Left ventricle myocardium inferior (tissue), 1 donor: Measurements from ENCODE around the gene HOXA6. TPM values are rescaled to one million over a fixed set of nuclear protein-coding genes. Genes with fewer than 3 reads are reported as not detected.
A peak's percentile ranks its signal among the peaks of the same experiment; 100 is the strongest.

ENCODE experiments used
- DNase-seq: peaks from one replicate; pipeline ENCODE4 v3.0.0-alpha.2; 2020
- H3K27ac ChIP-seq: fragments of 200-600 bp; replicated peaks from 2 replicates; pipeline ENCODE4 v1.8.0; 2021
- H3K27me3 ChIP-seq: fragments of 200-600 bp; 2 replicates; pipeline ENCODE4 v1.8.0; 2021; ENCODE audit warnings: low read depth
- H3K36me3 ChIP-seq: fragments of 200-600 bp; 2 replicates; pipeline ENCODE4 v1.8.0; 2021
- H3K4me1 ChIP-seq: fragments of 200-600 bp; 2 replicates; pipeline ENCODE4 v1.8.0; 2021
- H3K4me3 ChIP-seq: fragments of 200-600 bp; 2 replicates; pipeline ENCODE4 v1.8.0; 2021; ENCODE audit warnings: mild to moderate bottlenecking, moderate library complexity
- H3K9me3 ChIP-seq: fragments of 200-600 bp; replicated peaks from 2 replicates; pipeline ENCODE4 v1.8.0; 2021
- CTCF ChIP-seq: fragments of 200-600 bp; IDR thresholded peaks from 2 replicates; pipeline ENCODE4 v1.8.0; 2021; ENCODE audit warnings: antibody characterized with exemption, mild to moderate bottlenecking, borderline replicate concordance
- intact Hi-C: fragments of 100-400 bp; cut with micrococcal nuclease; formaldehyde crosslinking; loops from one replicate; pipeline ENCODE4 v1.11.0; 2022
- total RNA-seq: library from RNA; stranded (reverse); fragmentation: NEBNext Ultra II Directional; extraction: Animal tissue kit (Norgen Biotek cat#: 25700); gene quantifications from one replicate; pipeline ENCODE4 v1.2.1, GENCODE V29; 2021
- donor health status: DM: no; HTN: yes; CAD: no; lungs with severe emphysema.

HOXA6 gene
- total RNA-seq, 1 donor from 2014 or later: not detected

- no peak for DNase-seq
- intact Hi-C loops: no loop called here
Observed at GRCh38 chr7:27115221-27116026, 32.1 kb downstream of the HOXA6 start.

GRCh38 chr7:27114881-27115220, 32.7 kb downstream of the HOXA6 start:
- Histone ChIP-seq H3K4me1 (peaks cover 33% of the 10 kb centered on the region), H3K27ac (peak overlapping the region; percentile 63), H3K9me3 (no peaks in the 10 kb centered on the region), H3K4me3 (peak overlapping the region; percentile 51), H3K36me3 (no peaks in the 10 kb centered on the region), H3K27me3 (peaks cover 98% of the 10 kb centered on the region)
- intact Hi-C loops: no loop called here
- TF ChIP-seq CTCF: no peak
- no peak for DNase-seq

More at GRCh38 chr7:27115221-27116026, 32.1 kb downstream of the HOXA6 start:
- TF ChIP-seq CTCF: no peak
- H3K27me3 ChIP-seq: peaks cover 98% of the 10 kb centered on the region
- H3K4me3 ChIP-seq: peak overlapping the region; percentile 51
- H3K27ac ChIP-seq: peak overlapping the region; percentile 63
- H3K36me3 ChIP-seq: no peaks in the 10 kb centered on the region
- no peaks in the 10 kb centered on the region for H3K9me3 ChIP-seq
- peaks cover 31% of the 10 kb centered on the region for H3K4me1 ChIP-seq

GRCh38 chr7:27113991-27114769, 33.4 kb downstream of the HOXA6 start:
- no peak for DNase-seq
- H3K4me3 ChIP-seq: peak overlapping the region; percentile 56
- no peaks in the 10 kb centered on the region for H3K9me3 ChIP-seq
- peak overlapping the region; percentile 58 for H3K27ac ChIP-seq
- peaks cover 33% of the 10 kb centered on the region for H3K4me1 ChIP-seq
- intact Hi-C loops: no loop called here
- no peaks in the 10 kb centered on the region for H3K36me3 ChIP-seq
- no peak for TF ChIP-seq CTCF
- H3K27me3 ChIP-seq: peaks cover 98% of the 10 kb centered on the region

DNA sequence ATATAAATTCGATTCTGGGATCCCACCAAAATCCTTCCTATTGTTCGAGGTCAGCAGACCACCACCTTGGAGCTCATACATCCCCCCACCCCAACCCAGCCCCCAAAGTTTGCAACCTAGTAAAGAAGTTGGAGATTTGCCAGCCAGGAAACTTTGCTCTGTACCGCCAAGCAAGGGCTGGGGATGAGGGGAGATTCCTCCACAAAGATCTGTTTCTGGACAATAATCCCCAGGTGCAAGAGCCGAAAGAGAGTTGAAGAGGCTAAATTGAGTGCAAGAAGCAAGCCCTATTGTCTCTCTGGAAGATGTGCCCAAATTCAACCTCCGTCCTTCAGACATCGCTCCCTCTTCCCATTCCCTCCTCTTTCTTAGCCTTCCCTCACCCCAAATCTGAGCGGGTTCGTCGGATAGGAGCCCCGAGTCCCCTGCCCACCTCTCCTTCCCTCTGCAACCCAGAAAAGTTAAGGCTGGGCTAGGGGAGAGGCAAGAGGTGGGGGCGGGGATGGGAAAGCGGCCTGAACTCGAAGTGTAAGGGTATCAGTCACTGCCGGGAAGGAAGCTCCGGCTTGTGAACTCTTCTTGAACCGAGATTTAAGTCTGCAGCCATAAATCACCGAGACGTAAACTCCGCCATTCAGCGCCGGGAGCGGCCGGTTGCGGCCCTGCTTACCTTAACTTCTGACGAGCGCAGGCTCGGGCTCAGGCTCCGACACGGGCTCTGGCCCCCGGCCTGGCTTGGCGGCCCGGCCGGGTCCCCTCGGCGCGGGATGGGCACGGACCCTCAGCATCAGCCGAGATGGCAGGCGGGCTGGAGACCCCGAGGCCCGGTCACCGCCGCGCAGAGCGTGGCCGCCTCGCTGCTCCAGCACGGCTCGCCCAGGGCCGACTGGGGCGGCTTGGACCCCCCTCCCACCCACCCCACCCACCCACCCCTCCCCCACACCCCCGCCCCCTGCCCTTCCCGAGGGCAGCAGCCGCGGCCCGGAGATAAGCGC, 34.3 kb downstream of the HOXA6 start:
- Histone ChIP-seq H3K27ac (peak overlapping the region; percentile 58), H3K4me1 (peaks cover 36% of the 10 kb centered on the region), H3K36me3 (no peaks in the 10 kb centered on the region), H3K27me3 (peaks cover 98% of the 10 kb centered on the region), H3K9me3 (no peaks in the 10 kb centered on the region), H3K4me3 (peak overlapping the region; percentile 56)
- DNase-seq: no peak
- intact Hi-C loops: no loop called here
- no peak for TF ChIP-seq CTCF

- no peak for TF ChIP-seq CTCF
- H3K4me3 ChIP-seq: peak overlapping the region; percentile 56
- H3K27ac ChIP-seq: peak overlapping the region; percentile 58
- no peak for DNase-seq
- H3K9me3 ChIP-seq: no peaks in the 10 kb centered on the region
- peaks cover 32% of the 10 kb centered on the region for H3K4me1 ChIP-seq
- intact Hi-C loops: no loop called here
- no peaks in the 10 kb centered on the region for H3K36me3 ChIP-seq
- peaks cover 98% of the 10 kb centered on the region for H3K27me3 ChIP-seq
Observed at GRCh38 chr7:27112361-27112760, 35.2 kb downstream of the HOXA6 start.
